ENCODE measurements around the gene EDEM3.

DNA sequence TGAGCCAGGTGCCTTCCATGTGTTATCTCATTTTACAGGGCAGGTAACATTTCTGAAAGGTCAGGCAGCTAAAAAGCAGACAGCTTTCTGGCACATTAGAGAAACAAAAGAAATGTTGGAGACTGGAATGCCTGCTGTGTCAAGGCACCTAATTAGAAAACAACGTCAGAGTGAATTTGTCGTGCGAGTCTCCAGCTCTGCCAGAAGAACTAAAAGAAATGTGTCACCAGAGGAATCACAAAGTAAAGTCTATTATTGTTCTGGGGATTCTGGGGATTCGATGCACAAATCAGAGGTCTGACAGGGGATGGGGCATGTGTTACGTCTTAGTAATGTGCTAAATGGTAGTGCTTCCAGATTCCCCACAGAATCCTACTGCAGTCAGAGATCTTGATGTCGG lies 89.3 kb downstream of the EDEM3 start:
- TF ChIP-seq, protein P1, sequence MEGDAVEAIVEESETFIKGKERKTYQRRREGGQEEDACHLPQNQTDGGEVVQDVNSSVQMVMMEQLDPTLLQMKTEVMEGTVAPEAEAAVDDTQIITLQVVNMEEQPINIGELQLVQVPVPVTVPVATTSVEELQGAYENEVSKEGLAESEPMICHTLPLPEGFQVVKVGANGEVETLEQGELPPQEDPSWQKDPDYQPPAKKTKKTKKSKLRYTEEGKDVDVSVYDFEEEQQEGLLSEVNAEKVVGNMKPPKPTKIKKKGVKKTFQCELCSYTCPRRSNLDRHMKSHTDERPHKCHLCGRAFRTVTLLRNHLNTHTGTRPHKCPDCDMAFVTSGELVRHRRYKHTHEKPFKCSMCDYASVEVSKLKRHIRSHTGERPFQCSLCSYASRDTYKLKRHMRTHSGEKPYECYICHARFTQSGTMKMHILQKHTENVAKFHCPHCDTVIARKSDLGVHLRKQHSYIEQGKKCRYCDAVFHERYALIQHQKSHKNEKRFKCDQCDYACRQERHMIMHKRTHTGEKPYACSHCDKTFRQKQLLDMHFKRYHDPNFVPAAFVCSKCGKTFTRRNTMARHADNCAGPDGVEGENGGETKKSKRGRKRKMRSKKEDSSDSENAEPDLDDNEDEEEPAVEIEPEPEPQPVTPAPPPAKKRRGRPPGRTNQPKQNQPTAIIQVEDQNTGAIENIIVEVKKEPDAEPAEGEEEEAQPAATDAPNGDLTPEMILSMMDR (IDR thresholded peaks at IDR 0.05) = no peak
- no peak for TF ChIP-seq POLR2A (IDR thresholded peaks at IDR 0.05)
